ENCODE measurements around the gene SMKR1.
"Not testable (repeated sequence)": the region's sequence is repeated elsewhere in the genome, so short reads cannot be mapped to it uniquely, and the experiment has no call there.

Gene SMKR1

DNA sequence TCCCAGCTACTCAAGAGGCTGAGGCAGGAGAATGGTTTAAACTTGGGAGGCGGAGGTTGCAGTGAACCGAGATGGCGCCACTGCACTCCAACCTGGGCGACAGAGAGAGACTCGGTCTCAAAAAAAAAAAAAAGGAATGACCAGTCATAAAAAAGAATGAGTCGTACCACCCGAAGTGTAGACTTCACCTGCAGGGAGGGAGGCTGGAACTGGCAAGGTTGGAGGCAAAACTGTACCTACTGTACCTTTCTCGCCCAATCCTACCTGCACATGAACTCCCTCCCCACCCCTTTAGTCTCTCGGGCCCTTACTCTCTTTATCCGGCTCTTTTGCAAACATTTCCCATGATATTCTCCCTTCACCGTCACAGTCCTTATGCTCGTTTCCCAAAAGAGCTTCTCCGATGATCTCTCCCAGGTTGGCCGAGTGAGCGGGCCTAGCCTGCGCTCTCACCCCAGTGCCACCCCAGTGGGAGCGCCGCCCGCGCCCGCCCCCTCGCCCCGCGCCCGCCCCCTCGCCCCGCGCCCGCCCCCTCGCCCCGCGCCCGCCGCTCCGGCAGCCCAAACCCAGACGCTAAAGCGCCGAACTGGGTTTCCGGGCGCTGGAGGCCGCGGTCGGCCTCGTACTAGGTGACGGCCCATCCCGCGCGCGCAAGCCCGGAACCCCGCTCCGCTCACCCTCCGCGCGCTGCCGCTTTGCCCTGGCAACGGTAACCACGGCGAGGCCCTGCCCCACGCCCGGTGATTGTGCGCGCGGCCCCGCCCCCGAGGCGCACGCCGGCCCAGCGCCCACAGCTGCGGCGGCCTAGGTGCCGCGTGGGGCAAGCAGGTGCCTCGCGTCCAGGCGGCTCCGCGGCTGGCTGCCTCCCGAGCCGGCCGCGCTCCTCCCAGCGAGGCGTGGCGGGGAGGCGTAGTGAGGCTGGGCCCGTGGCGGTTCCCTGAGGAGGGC, at the start of gene SMKR1:
Gene SMKR1, plus strand, starts transcription at position 772 of the 948 bp plus-strand sequence. CDS start 294 bp downstream, outside the sequence.
- DNase-seq, result peak; percentile 87

DNA sequence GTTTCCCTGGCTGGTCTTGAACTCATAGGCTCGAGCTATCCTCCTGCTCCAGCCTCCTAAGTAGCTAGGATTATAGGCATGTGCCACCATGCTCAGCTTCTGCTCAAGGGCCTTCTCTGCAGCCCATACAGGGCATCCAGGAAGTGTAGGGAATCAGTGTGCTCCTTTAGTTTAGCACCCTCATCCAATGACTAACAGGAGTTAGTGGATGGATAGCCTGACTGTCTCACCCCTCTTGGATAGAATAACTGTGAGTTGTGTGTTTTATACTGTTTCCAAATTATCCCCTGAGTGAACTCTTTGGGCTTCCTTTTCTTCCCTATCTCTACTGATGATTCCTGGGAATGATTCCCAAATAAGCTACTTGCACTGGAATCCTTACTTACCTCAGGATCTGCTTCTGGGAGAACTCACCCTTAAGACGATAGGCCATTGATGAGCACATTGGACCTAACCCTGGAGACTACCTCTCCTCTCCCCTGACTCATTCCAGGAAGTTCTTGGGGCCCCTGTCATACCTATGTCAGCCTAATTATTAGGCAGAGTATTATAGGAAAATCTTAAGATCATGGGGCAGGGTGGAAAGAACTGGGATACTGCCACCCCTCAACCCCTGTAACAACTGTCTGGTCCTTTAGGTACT, 49.6 kb upstream of the SMKR1 start:
- DNase-seq, result no peak

DNA sequence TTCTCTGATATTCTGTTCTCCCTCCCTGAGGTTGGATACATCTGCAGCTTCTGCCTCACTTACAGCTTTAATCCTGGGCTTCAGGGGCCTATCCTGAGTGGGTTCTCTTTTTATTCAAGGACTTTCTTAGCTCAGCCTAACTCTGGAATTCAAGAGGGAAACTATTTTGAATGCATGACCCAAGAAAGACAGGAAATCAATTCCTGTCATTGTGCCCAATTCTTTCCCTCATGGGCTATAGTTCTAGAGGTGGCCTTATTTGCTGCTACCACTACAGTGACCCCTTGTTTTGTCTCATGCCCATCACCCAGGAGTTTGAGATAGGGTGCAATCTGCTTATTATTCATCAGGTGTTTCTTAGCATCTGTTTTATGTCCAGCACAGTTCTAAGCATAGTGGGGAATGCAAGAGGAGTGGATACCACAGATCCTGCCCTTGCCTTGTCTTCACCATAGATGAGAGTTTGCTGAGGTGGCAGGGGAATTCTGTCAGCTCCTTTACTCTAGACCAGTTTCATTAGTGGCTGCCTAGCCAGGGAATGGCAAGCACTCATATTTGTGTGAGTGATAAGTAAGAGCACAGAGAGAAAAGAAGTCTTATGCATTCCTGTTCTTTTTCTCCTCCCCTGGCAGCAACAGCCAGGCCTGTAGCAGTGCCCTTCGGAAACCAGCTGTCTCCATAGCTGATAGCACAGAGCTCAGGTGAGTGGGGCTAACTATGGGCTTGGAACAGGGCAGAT, 48.7 kb upstream of the SMKR1 start:
- no peak for DNase-seq

DNA sequence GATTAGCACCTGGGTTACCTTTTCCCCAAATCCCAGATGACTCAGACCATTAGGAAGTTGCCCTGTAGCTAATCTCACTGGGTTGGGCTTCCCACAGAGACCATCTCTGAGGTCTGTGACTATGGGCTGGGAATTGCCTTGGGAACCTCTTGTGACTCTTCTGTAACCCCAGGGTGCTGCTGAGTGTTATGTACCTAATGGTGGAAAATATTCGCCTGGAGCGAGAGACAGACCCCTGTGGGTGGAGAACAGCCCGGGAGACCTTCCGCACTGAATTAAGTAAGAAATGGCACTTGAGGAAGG, 48.1 kb upstream of the SMKR1 start:
- DNase-seq, result no peak

DNA sequence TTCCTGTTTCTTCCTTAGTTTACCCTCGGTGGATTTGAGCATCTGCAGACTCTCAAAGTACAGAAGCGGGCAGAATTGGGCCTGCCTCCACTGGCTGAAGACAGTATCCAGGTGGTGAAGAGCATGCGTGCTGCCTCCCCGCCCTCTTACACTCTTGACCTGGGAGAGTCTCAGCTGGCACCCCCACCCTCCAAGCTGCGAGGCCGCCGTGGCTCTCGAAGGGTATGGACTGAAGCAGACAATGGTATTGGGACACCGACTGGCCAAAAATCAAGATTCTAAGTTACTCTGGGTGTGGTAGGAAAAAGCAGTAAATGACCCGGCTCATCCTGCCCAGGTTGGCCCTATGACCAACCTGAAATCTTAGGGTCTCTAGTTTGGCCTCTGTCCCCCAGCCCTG, 45.9 kb upstream of the SMKR1 start:
- no peak for DNase-seq

DNA sequence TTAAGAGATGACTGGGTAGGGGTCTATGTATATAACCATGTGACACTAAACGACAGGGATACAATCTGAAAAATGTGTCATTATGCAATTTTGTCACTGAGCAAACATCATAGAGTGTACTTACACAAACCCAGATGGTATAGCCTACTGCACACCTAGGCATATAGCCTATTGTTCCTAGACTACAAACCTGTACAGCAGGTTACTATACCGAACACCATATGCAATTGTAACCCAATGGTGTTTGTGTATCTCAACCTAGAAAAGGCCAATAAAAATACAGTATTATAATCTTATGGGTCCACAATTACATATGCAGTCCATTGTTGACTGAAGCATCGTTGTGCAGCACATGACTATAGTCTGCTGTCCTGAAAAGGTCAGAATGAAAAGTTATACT, 45.2 kb upstream of the SMKR1 start:
- no peak for DNase-seq

GRCh38 chr7:129458171-129458570, 44.2 kb upstream of the SMKR1 start:
- DNase-seq, result no peak

DNA sequence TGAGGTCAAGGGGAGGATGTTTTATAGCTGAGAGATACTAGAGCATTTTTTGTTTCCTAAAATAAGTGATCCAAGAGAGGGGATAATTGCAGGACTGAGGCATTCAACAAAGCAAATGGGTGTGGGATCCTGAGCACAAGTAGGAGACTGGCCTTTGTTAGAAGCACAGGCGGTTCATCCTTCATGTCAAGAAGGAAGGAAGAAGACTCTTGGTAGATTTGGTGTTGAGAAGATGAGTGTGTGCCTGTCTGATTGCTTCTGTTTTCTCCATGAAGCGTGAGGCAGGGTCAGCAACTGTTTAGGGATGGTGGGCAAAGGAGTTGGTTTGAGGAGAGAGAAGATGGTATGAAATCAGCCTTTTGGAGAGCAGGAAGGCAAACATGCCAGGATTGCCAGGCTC, 40.5 kb upstream of the SMKR1 start:
- no peak for DNase-seq

DNA sequence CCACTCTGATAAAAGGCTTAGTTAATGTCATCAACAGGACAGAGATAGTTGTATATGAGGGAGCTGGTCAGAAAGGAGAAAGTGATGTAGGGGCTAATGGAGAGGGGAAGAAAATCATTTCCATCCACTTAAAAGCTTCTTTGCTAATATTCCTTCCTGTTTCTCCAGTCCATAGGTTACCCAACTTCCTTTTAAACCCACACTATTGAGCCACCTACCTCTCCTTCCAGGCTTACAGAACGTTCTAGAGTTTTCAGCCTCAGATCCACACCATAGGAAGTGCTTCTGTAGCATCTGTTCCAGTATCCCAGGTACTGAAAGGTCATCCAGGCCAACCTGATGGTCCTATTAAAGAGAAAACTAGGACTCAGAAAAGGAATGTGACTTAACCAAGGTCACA, 39.9 kb upstream of the SMKR1 start:
- DNase-seq, result no peak

GRCh38 chr7:129464194-129464593, 38.1 kb upstream of the SMKR1 start:
- DNase-seq, result no peak

DNA sequence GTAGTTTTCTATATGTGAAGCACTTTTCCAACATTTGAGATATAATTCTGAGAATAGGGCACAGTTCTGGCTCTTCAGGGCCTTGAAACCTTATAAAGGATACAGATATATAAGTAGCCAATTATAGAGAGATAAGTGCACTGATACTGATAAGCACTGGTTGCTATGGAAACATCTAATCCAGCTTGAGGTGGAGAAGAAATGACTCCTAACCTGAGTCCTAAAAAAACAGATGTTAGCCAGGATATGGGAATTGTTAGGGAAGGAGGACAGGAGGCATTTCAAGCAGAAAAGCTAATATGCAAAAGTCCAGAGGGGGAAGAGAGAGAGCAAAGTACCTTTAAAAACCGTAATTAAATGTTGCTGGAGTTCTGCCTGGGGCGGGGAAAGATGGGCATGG, 37.3 kb upstream of the SMKR1 start:
- DNase-seq, result no peak

- no peak for DNase-seq
Measured at GRCh38 chr7:129466796-129467195, 35.5 kb upstream of the SMKR1 start.

- no peak for DNase-seq
Measured at GRCh38 chr7:129468087-129468486, 34.2 kb upstream of the SMKR1 start.

DNA sequence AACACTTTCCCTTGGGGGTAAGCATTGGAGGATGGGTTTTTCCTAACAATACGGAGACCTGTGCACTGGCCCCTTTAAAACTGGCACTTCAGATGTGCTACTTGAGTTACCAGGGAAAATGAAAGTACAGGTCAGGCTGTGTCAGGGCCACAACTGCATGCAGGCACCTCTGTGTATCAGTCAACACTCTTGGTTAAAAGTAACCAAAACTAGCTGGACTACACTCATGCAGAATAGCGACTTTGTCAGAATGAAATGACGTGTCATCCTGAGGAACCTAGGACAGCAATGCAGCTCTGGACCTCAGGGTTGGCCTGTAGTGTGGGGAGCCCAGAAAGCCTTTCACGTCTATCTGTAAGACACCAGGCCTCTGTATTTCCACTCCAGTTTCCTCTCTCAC, 33.8 kb upstream of the SMKR1 start:
- no peak for DNase-seq

DNA sequence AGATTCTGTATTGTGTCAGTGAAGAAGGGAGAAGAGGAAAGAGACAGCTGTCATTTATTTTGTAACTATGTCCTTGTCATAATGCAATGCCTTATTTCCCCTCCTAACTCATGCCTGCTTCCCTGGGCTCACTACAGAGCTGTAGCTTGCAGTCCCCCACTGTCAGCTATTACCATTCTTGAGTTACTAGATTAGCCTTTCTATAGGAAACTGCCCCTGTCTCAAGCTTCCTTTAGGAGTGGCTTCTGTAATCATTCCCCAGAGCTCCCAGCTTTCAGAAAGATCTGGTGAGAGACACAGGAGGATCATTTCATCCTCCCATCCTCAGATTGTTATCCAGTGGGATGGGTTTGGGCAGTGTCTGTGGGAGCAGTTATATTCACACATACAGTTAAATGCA, 32.4 kb upstream of the SMKR1 start:
- no peak for DNase-seq

DNA sequence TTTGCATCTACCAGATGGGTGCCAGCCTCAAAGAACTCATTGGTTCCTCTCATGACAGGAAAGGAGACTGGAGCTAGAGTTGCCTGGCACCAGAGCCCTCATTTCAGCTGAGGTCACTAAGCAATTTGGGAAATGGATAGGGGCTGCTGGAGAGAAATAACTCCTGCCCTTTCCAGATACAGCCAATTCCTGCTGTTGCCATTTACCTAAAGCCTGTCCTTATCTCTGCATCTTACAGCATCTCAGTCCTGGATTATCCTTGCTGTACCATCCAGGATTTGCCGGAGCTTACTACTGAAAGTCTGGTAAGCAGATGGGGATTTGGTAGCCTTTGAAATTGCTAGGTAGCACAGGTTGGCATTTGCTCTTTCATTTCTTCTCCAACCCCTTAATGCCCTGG, 31.9 kb upstream of the SMKR1 start:
- DNase-seq, result no peak

DNA sequence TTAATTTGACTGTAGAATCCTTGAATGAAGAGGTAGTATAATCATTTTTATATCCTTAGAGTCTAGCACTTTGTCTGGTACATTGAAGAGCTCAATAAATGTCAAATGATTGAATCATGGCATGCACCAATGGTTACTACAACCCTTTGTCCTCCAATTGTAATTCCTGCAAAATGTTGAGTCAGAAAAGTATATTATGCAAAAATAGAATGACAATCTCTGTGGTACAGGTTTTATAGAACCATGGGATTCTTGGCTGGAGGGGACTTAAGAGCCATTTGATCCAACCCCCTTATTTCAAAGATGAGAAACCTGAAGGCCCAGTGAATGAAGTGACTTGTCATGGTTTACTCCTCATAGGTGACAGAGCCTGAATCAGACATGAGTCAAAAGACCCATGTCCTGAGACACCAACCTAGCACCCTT, 30.9 kb upstream of the SMKR1 start:
- DNase-seq, result no peak

- not testable (repeated sequence) for DNase-seq
Measured at GRCh38 chr7:129475931-129476330, 26.4 kb upstream of the SMKR1 start.

- DNase-seq, result not testable (repeated sequence)
Measured at GRCh38 chr7:129476398-129476797, 25.9 kb upstream of the SMKR1 start.

DNA sequence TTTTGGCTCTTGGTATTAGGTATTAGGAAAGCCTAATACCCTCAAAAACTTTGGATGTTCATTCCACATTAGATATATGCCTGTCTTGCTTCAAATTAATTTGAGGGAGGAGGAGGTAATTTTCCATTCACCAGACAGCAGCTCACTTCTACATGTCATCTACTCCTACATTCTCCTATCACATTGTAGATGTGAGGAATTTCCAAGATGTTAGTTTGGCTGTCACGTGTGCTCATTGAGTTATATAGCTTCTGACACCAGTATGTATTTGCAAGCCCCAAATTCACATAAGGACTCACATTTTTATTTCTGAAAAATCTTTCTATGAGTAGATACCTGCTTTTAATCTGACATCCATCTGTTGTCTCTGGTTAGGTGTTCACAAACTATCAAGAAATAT, 22.5 kb upstream of the SMKR1 start:
- DNase-seq, result no peak

DNA sequence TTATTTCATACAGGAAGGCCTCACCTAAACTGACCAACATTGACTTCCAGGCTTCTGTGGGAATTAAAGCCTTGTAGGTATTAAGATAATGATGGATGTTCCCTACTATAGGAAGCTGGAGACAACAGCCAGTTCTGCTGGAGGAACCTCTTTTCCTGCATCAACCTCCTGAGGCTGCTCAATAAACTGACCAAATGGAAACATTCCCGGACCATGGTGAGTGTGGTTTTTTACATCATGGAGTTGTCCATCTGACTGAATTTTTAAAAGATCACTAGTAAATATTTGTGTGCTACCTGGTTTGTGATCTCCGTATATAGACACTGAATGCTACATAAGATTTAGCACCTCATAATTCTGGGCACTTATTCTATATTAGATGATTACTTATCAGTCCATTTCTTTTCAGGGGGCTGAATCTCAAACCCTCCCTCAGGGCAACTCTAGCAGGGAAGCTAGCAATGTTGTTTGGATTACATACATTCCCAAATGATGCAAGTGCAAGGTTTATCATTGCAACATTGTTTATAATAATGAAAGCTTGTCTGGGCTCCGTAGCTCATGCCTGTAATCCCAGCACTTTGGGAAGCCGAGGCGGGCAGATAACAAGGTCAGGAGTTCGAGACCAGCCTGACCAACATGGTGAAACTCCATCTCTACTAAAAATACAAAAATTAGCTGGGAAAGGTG, 21.5 kb upstream of the SMKR1 start:
- no peak for DNase-seq

DNA sequence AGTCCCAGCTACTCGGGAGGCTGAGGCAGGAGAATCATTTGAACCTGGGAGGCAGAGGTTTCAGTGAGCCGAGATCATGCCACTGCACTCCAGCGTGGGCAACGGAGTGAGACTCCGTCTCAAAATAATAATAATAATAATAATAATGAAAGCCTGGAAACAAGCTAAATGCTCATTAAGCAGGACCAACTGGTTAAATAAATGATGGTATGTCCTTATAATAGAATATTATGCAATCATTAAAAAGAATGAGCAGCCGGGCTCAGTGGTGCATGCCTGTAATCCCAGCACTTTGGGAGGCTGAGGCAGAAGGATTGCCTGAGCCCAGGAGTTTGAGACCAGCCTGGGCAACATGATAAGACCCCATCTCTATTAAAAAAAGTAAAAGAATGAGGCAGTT, 21.0 kb upstream of the SMKR1 start:
- not testable (repeated sequence) for DNase-seq

GRCh38 chr7:129482781-129483180, 19.6 kb upstream of the SMKR1 start:
- DNase-seq, result no peak
